Activated B cell treated with CpG ODN at 0.5 μM for 24 hours (primary cell): ENCODE data around the gene PPP4R1. TPM values are rescaled to one million over a fixed set of nuclear protein-coding genes. Genes with fewer than 3 reads are reported as not detected.

Source experiments
- ATAC-seq: fragments of 200-7000 bp; cut with Tn5 transposase; one replicate; pipeline ENCODE4 v1.10.0; 2021; ENCODE audit warnings: low read depth, mild to moderate bottlenecking, moderate library complexity
- CTCF ChIA-PET: fragments of 350-600 bp; sonication (Branson Sonifier 250); formaldehyde crosslinking; loops from one replicate; lab custom pipeline; 2021; ENCODE audit warnings: antibody characterized with exemption; lab: Charles Lee
- POLR2A ChIA-PET: fragments of 350-600 bp; sonication (Branson Sonifier 250); formaldehyde crosslinking; loops from one replicate; lab custom pipeline; 2021; ENCODE audit warnings: antibody characterized with exemption; lab: Charles Lee
- DNase-seq: peaks from one replicate; pipeline ENCODE4 v3.0.0; 2022
- H3K27ac Mint-ChIP-seq: one replicate; pipeline ENCODE4 v1.8.0; 2020; ENCODE audit warnings: mixed read lengths
- H3K27me3 Mint-ChIP-seq: one replicate; pipeline ENCODE4 v1.8.0; 2021; ENCODE audit warnings: mixed read lengths
- H3K36me3 Mint-ChIP-seq: one replicate; pipeline ENCODE4 v1.8.0; 2021; ENCODE audit warnings: low read depth, mixed read lengths
- H3K4me1 Mint-ChIP-seq: one replicate; pipeline ENCODE4 v1.8.0; 2021; ENCODE audit warnings: mixed read lengths
- H3K4me3 Mint-ChIP-seq: one replicate; pipeline ENCODE4 v1.8.0; 2020; ENCODE audit warnings: mild to moderate bottlenecking, mixed read lengths
- H3K9me3 Mint-ChIP-seq: one replicate; pipeline ENCODE4 v1.8.0; 2020; ENCODE audit warnings: mixed read lengths
- CTCF ChIP-seq: fragments of 200-600 bp; IDR thresholded peaks from one replicate; pipeline ENCODE4 v1.8.0; 2022; ENCODE audit warnings: antibody characterized with exemption, mild to moderate bottlenecking
- intact Hi-C: fragments of 100-400 bp; cut with micrococcal nuclease; formaldehyde crosslinking; loops from one replicate; pipeline ENCODE4 v1.15.1; 2024
- total RNA-seq: library from RNA; stranded (reverse); gene quantifications from 2 replicates; pipeline ENCODE4 v1.2.3, GENCODE V29; 2022

Gene PPP4R1
- total RNA-seq, 1 donor from 2014 or later, result 51.3 TPM

GRCh38 chr18:9628984-9629383 lies 14.6 kb upstream of the PPP4R1 start:
- H3K36me3 Mint-ChIP-seq, result no peaks in the 10 kb centered on the region
- no peaks in the 10 kb centered on the region for H3K4me1 Mint-ChIP-seq
- ChIA-PET POLR2A (no interaction called here), CTCF (no interaction called here)
- H3K27me3 Mint-ChIP-seq, result peaks cover 9% of the 10 kb centered on the region
- ATAC-seq (no peak), DNase-seq (no peak)
- H3K27ac Mint-ChIP-seq, result no peak overlapping the region
- no peaks in the 10 kb centered on the region for H3K9me3 Mint-ChIP-seq
- no peak overlapping the region for H3K4me3 Mint-ChIP-seq
- intact Hi-C loops, result no loop called here
- no peak for TF ChIP-seq CTCF

DNA sequence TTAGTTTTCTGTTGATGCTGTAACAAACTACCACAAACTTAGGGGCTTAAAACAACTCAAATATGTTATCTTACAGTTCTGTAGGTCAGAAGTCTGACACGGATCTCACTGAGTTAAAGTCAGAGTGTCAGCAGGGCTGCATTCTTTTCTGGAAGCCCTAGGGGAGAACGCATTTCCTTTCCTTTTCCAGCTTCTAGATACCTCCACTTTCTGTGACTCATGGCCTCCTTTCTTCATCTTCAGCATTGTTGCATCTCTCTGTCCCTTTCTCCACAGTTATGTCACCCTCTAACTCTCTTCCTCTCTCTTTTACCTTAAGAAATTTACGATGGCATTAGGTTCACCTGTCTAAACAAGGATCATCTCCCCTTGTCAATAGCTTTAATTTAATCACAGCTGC lies 13.3 kb upstream of the PPP4R1 start:
- no peak for TF ChIP-seq CTCF
- no peak overlapping the region for H3K27ac Mint-ChIP-seq
- peaks cover 9% of the 10 kb centered on the region for H3K27me3 Mint-ChIP-seq
- no peaks in the 10 kb centered on the region for H3K4me1 Mint-ChIP-seq
- CTCF ChIA-PET, result interaction anchor here (0.7 kb wide), 1 partner anchor 8 kb away, joined by 3 read pairs; no protein-coding TSS in a partner anchor
- DNase-seq, result no peak
- no peaks in the 10 kb centered on the region for H3K36me3 Mint-ChIP-seq
- POLR2A ChIA-PET, result no interaction called here
- H3K4me3 Mint-ChIP-seq, result no peak overlapping the region
- no peak for ATAC-seq
- intact Hi-C loops, result no loop called here
- no peaks in the 10 kb centered on the region for H3K9me3 Mint-ChIP-seq

GRCh38 chr18:9619990-9620389 lies 5.6 kb upstream of the PPP4R1 start:
- H3K4me1 Mint-ChIP-seq, result peaks cover 6% of the 10 kb centered on the region
- intact Hi-C loops, result loop anchor here (10.0 kb wide), 1 partner anchor 915 kb away; the partner anchor contains the start of gene MTCL1
- DNase-seq (no peak), ATAC-seq (no peak)
- no peak overlapping the region for H3K27ac Mint-ChIP-seq
- ChIA-PET POLR2A (interaction anchor here (1.5 kb wide), 1 partner anchor 53 kb away, joined by 5 read pairs; no protein-coding TSS in a partner anchor), CTCF (interaction anchor here (0.6 kb wide), 1 partner anchor 7 kb away, joined by 3 read pairs; no protein-coding TSS in a partner anchor)
- H3K27me3 Mint-ChIP-seq, result peaks cover 2% of the 10 kb centered on the region
- H3K4me3 Mint-ChIP-seq, result no peak overlapping the region
- TF ChIP-seq CTCF, result no peak
- H3K36me3 Mint-ChIP-seq, result no peaks in the 10 kb centered on the region
- H3K9me3 Mint-ChIP-seq, result no peaks in the 10 kb centered on the region

DNA sequence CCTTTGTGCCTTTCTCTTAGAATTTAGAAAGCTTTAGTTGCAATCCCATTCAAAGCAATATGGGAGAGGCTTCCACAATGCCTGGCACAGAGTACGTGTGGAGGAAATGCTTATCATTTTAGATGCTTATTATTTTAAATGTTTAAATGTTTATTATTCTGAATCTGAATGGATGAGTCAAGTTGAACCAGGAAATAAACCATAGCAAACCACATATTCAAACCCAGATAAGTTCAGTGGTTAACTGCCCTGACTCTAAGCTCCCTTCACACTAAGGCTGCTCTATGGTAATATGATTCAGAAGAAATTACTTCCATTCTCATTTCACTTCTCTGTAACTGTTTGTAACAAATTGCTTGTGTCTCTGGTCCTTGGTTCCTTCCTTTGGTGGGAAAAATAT lies 5.2 kb upstream of the PPP4R1 start:
- intact Hi-C loops, result loop anchor here (10.0 kb wide), 1 partner anchor 915 kb away; the partner anchor contains the start of gene MTCL1
- H3K4me1 Mint-ChIP-seq, result peaks cover 7% of the 10 kb centered on the region
- POLR2A ChIA-PET, result interaction anchor here (1.5 kb wide), 1 partner anchor 54 kb away, joined by 5 read pairs; no protein-coding TSS in a partner anchor
- H3K4me3 Mint-ChIP-seq, result no peak overlapping the region
- no peak for ATAC-seq
- H3K27ac Mint-ChIP-seq, result no peak overlapping the region
- DNase-seq, result no peak
- H3K36me3 Mint-ChIP-seq, result no peaks in the 10 kb centered on the region
- no peaks in the 10 kb centered on the region for H3K9me3 Mint-ChIP-seq
- H3K27me3 Mint-ChIP-seq, result peaks cover 2% of the 10 kb centered on the region
- CTCF ChIA-PET, result interaction anchor here (0.6 kb wide), 1 partner anchor 8 kb away, joined by 3 read pairs; no protein-coding TSS in a partner anchor
- TF ChIP-seq CTCF, result no peak

- no peak overlapping the region for H3K27ac Mint-ChIP-seq
- peaks cover 7% of the 10 kb centered on the region for H3K4me1 Mint-ChIP-seq
- TF ChIP-seq CTCF, result no peak
- CTCF ChIA-PET, result no interaction called here
- DNase-seq (no peak), ATAC-seq (no peak)
- POLR2A ChIA-PET, result interaction anchor here (0.6 to 1.5 kb wide), 3 partner anchors 54 to 728 kb away, joined by 3 to 9 read pairs (median 5); no protein-coding TSS in a partner anchor
- no peaks in the 10 kb centered on the region for H3K36me3 Mint-ChIP-seq
- no peak overlapping the region for H3K4me3 Mint-ChIP-seq
- peaks cover 2% of the 10 kb centered on the region for H3K27me3 Mint-ChIP-seq
- intact Hi-C loops, result loop anchor here (10.0 kb wide), 1 partner anchor 914 kb away; the partner anchor contains the start of gene MTCL1
- H3K9me3 Mint-ChIP-seq, result no peaks in the 10 kb centered on the region
Measured at GRCh38 chr18:9619056-9619455, 4.7 kb upstream of the PPP4R1 start.
